ENCODE measurements around the gene MMUT. TPM values are rescaled to one million over a fixed set of nuclear protein-coding genes. Genes with fewer than 3 reads are reported as not detected.

Gene MMUT
- total RNA-seq, 1 donor from 2014 or later = 19.8 TPM

- Mint-ChIP-seq H3K9me3 (no peaks in the 10 kb centered on the region), H3K36me3 (peaks cover 3% of the 10 kb centered on the region), H3K27me3 (ENCODE audit: low read depth) (no peaks in the 10 kb centered on the region), H3K4me3 (no peak overlapping the region), H3K4me1 (peaks cover 9% of the 10 kb centered on the region), H3K27ac (no peak overlapping the region)
- no peak for TF ChIP-seq CTCF (IDR thresholded peaks at IDR 0.05; ENCODE audit: unreplicated experiment)
- DNase-seq (ENCODE audit: low spot score in 2 of 2, unreplicated experiment in 2 of 2) = no peak
These were observed 5.0 kb upstream of the MMUT start for GRCh38 chr6:49468042-49468441.

- Mint-ChIP-seq H3K9me3 (no peaks in the 10 kb centered on the region), H3K4me1 (peaks cover 24% of the 10 kb centered on the region), H3K27ac (no peak overlapping the region), H3K36me3 (no peaks in the 10 kb centered on the region), H3K27me3 (ENCODE audit: low read depth) (no peaks in the 10 kb centered on the region), H3K4me3 (peak overlapping the region; percentile 99)
- no peak for DNase-seq (ENCODE audit: low spot score in 2 of 2, unreplicated experiment in 2 of 2)
- TF ChIP-seq CTCF (IDR thresholded peaks at IDR 0.05; ENCODE audit: unreplicated experiment) = no peak
These were observed 1.6 kb upstream of the MMUT start for GRCh38 chr6:49464691-49465090.

GRCh38 chr6:49463612-49463967, 537 bp upstream of the MMUT start:
- Mint-ChIP-seq H3K36me3 (peaks cover 7% of the 10 kb centered on the region), H3K9me3 (no peaks in the 10 kb centered on the region), H3K4me1 (peaks cover 24% of the 10 kb centered on the region), H3K27ac (peak overlapping the region; percentile 97), H3K27me3 (ENCODE audit: low read depth) (no peaks in the 10 kb centered on the region), H3K4me3 (peak overlapping the region; percentile 99)
- no peak for DNase-seq (ENCODE audit: low spot score in 2 of 2, unreplicated experiment in 2 of 2)
- no peak for TF ChIP-seq CTCF (IDR thresholded peaks at IDR 0.05; ENCODE audit: unreplicated experiment)

- TF ChIP-seq CTCF (IDR thresholded peaks at IDR 0.05; ENCODE audit: unreplicated experiment) = no peak
- peak overlapping the region; percentile 97 for H3K27ac Mint-ChIP-seq
- peak overlapping the region; percentile 99 for H3K4me3 Mint-ChIP-seq
- peaks cover 24% of the 10 kb centered on the region for H3K4me1 Mint-ChIP-seq
- H3K36me3 Mint-ChIP-seq = peaks cover 7% of the 10 kb centered on the region
- no peaks in the 10 kb centered on the region for H3K27me3 Mint-ChIP-seq (ENCODE audit: low read depth)
- DNase-seq (ENCODE audit: low spot score in 2 of 2, unreplicated experiment in 2 of 2) = no peak
- H3K9me3 Mint-ChIP-seq = no peaks in the 10 kb centered on the region
These were observed 490 bp downstream of the MMUT start for GRCh38 chr6:49462599-49462926.

GRCh38 chr6:49462071-49462470, 982 bp downstream of the MMUT start:
- Mint-ChIP-seq H3K27me3 (ENCODE audit: low read depth) (no peaks in the 10 kb centered on the region), H3K4me1 (peaks cover 24% of the 10 kb centered on the region), H3K27ac (peak overlapping the region; percentile 97), H3K9me3 (no peaks in the 10 kb centered on the region), H3K36me3 (peaks cover 10% of the 10 kb centered on the region), H3K4me3 (peak overlapping the region; percentile 99)
- no peak for TF ChIP-seq CTCF (IDR thresholded peaks at IDR 0.05; ENCODE audit: unreplicated experiment)
- no peak for DNase-seq (ENCODE audit: low spot score in 2 of 2, unreplicated experiment in 2 of 2)

GRCh38 chr6:49457771-49458170, 5.3 kb downstream of the MMUT start:
- Mint-ChIP-seq H3K9me3 (no peaks in the 10 kb centered on the region), H3K27me3 (ENCODE audit: low read depth) (no peaks in the 10 kb centered on the region), H3K4me1 (peaks cover 16% of the 10 kb centered on the region), H3K27ac (no peak overlapping the region), H3K4me3 (no peak overlapping the region), H3K36me3 (peaks cover 18% of the 10 kb centered on the region)
- no peak for TF ChIP-seq CTCF (IDR thresholded peaks at IDR 0.05; ENCODE audit: unreplicated experiment)
- no peak for DNase-seq (ENCODE audit: low spot score in 2 of 2, unreplicated experiment in 2 of 2)
